NB4 (cell line): ENCODE data around the gene ACADL.

Source experiments
- DNase-seq: peaks from one replicate; pipeline ENCODE4 v3.0.0; 2010; ENCODE audit warnings: low read depth
- H3K4me3 ChIP-seq: one replicate; pipeline ENCODE4 v1.5.1; 2011; ENCODE audit warnings: mild to moderate bottlenecking, low read depth, low read length, moderate library complexity
- CTCF ChIP-seq: IDR thresholded peaks from one replicate; pipeline ENCODE4 v1.5.1; 2012; ENCODE audit warnings: low read depth, low read length
- MYC ChIP-seq: IDR thresholded peaks from 2 replicates; pipeline ENCODE4 v1.6.1; 2011; ENCODE audit warnings: low read depth, low read length
- POLR2A ChIP-seq: IDR thresholded peaks from 2 replicates; pipeline ENCODE4 v1.6.1; 2011; ENCODE audit warnings: mild to moderate bottlenecking; ENCODE audit not compliant: insufficient read length; ENCODE audit errors: extremely low read depth
- TF ChIP-seq, protein P1 (sequence below): IDR thresholded peaks from 2 replicates; pipeline ENCODE4 v1.6.1; 2011; ENCODE audit warnings: low read depth, low read length

ACADL gene

DNA sequence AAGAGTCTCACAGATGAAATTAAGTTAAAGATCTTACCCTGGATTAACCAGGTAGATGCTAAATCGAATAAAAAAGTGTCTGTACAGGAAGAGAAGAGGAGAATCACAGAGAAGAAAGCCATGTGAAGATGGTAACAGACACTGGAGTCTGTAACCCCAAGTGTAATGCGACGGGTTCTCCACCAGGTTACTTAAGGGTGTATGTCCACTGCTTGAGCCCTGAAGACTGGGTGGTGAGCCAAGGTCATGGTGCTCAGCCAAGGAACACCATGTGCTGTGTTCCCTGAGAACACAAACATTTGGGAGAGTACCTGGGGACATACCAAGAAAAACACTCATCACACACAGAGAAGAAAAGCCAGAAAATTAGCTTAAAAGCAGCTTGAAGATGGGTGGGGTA is 8.2 kb upstream of the ACADL start:
- DNase-seq = no peak
- TF ChIP-seq POLR2A = no peak
- TF ChIP-seq, protein P1, sequence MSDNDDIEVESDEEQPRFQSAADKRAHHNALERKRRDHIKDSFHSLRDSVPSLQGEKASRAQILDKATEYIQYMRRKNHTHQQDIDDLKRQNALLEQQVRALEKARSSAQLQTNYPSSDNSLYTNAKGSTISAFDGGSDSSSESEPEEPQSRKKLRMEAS = no peak
- no peak for TF ChIP-seq CTCF
- no peak for TF ChIP-seq MYC
- H3K4me3 ChIP-seq = no peak overlapping the region

DNA sequence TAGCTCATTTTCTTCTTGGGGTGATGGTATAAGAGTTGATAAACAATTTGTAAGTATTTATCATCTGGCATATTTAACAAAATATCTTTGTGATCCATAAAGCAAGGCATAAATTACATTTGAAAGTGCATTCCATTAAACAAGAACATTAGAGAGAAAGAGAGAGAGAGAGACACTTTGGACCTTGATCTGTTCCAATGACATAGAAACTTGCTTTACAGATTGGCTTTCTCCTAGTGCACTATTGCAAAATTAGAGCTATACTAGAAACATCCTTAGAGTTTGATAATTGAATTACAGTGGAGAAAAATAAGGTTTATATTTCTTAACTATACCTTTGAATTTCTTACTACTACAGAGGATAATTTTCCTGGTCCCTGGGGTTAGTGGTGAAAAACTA is 5.7 kb upstream of the ACADL start:
- no peak overlapping the region for H3K4me3 ChIP-seq
- TF ChIP-seq POLR2A (no peak), CTCF (no peak), MYC (no peak)
- TF ChIP-seq, protein P1 = no peak
- no peak for DNase-seq

GRCh38 chr2:210230518-210230917 is 5.3 kb upstream of the ACADL start:
- DNase-seq = no peak
- TF ChIP-seq MYC = no peak
- no peak for TF ChIP-seq POLR2A
- TF ChIP-seq, protein P1 = no peak
- TF ChIP-seq CTCF = no peak
- no peak overlapping the region for H3K4me3 ChIP-seq

GRCh38 chr2:210228586-210228985 is 3.3 kb upstream of the ACADL start:
- DNase-seq = no peak
- TF ChIP-seq POLR2A (no peak), MYC (no peak), CTCF (no peak)
- TF ChIP-seq, protein P1 = no peak

GRCh38 chr2:210227290-210228088 is 2.2 kb upstream of the ACADL start:
- TF ChIP-seq POLR2A = no peak
- no peak overlapping the region for H3K4me3 ChIP-seq
- no peak for DNase-seq

More at GRCh38 chr2:210228586-210228985, 3.3 kb upstream of the ACADL start:
- H3K4me3 ChIP-seq = no peak overlapping the region

GRCh38 chr2:210226223-210226622 is 976 bp upstream of the ACADL start:
- no peak for DNase-seq
- no peak for TF ChIP-seq CTCF
- TF ChIP-seq, protein P1 = no peak
- TF ChIP-seq POLR2A = no peak
- no peak for TF ChIP-seq MYC

More at GRCh38 chr2:210226223-210226622, 976 bp upstream of the ACADL start:
- H3K4me3 ChIP-seq = no peak overlapping the region
